GM12875 (cell line): ENCODE measurements around the gene MAP3K2.

Experiments
- H3K4me3 ChIP-seq: one replicate; pipeline ENCODE4 v1.5.1; 2011; ENCODE audit warnings: low read depth, low read length, control low read depth
- CTCF ChIP-seq: IDR thresholded peaks from 2 replicates; pipeline ENCODE4 v1.5.1; 2011; ENCODE audit warnings: low read depth, mild to moderate bottlenecking, control low read depth, inconsistent platforms, low read length, moderate library complexity, borderline replicate concordance; ENCODE audit not compliant: insufficient read depth

Gene MAP3K2

GRCh38 chr2:127415593-127416505, 28.1 kb upstream of the MAP3K2 start:
- H3K4me3 ChIP-seq: peak overlapping the region; percentile 33
- peak; percentile 86 for TF ChIP-seq CTCF

- no peak overlapping the region for H3K4me3 ChIP-seq
- no peak for TF ChIP-seq CTCF
Measured at GRCh38 chr2:127414638-127415592, 27.1 kb upstream of the MAP3K2 start.

- TF ChIP-seq CTCF: no peak
- H3K4me3 ChIP-seq: no peak overlapping the region
Measured at GRCh38 chr2:127413782-127414637, 26.2 kb upstream of the MAP3K2 start.

- H3K4me3 ChIP-seq: no peak overlapping the region
Measured at GRCh38 chr2:127413200-127413599, 25.4 kb upstream of the MAP3K2 start.

GRCh38 chr2:127411653-127412369, 24.0 kb upstream of the MAP3K2 start:
- H3K4me3 ChIP-seq: no peak overlapping the region

More at GRCh38 chr2:127413200-127413599, 25.4 kb upstream of the MAP3K2 start:
- TF ChIP-seq CTCF: no peak

More at GRCh38 chr2:127411653-127412369, 24.0 kb upstream of the MAP3K2 start:
- TF ChIP-seq CTCF: no peak
